HepG2 (cell line): ENCODE results near the gene BRAF. TPM values are rescaled to one million over a fixed set of nuclear protein-coding genes. Genes with fewer than 3 reads are reported as not detected.

Source experiments
- ARNT2 ChIP-seq: sonication (generic); formaldehyde crosslinking; IDR thresholded peaks from 2 replicates; pipeline ENCODE4 v1.8.0; 2022; ENCODE audit warnings: mild to moderate bottlenecking, low read depth, missing genetic modification reagents, moderate library complexity
- CBX2 ChIP-seq, 2 experiments: fragments of 200-600 bp in 1 of 2; sonication (generic); formaldehyde crosslinking in 1 of 2; IDR thresholded peaks; 2 replicates each; pipeline versions ENCODE4 v1.7.0 to v1.8.1; 2018 to 2022; ENCODE audit warnings: low read depth in 2 of 2, low read length in 1 of 2, mild to moderate bottlenecking in 1 of 2, missing genetic modification reagents in 1 of 2
- FOXO1 ChIP-seq: sonication (generic); formaldehyde crosslinking; IDR thresholded peaks from 2 replicates; pipeline ENCODE4 v1.4.0; 2020; ENCODE audit warnings: missing genetic modification reagents
- HOXA7 ChIP-seq: sonication (generic); formaldehyde crosslinking; IDR thresholded peaks from 2 replicates; pipeline ENCODE4 v1.8.1; 2022; ENCODE audit warnings: mild to moderate bottlenecking, missing genetic modification reagents, moderate library complexity
- MAF1 ChIP-seq: sonication (generic); formaldehyde crosslinking; IDR thresholded peaks from 2 replicates; pipeline ENCODE4 v1.5.0; 2020; ENCODE audit warnings: missing genetic modification reagents, borderline replicate concordance
- NAIF1 ChIP-seq: sonication (generic); formaldehyde crosslinking; IDR thresholded peaks from 2 replicates; pipeline ENCODE4 v1.5.0; 2020; ENCODE audit warnings: mild to moderate bottlenecking, missing genetic modification reagents, borderline replicate concordance
- NR2F6 ChIP-seq, 2 experiments: IDR thresholded peaks; 2 replicates each; pipeline ENCODE4 v1.6.1; 2016; ENCODE audit warnings: antibody characterized with exemption in 1 of 2, mild to moderate bottlenecking in 1 of 2
- REPIN1 ChIP-seq: sonication (generic); formaldehyde crosslinking; IDR thresholded peaks from 2 replicates; pipeline ENCODE4 v1.8.0; 2022; ENCODE audit warnings: missing genetic modification reagents, low read depth, mild to moderate bottlenecking, borderline replicate concordance
- SAP130 ChIP-seq: IDR thresholded peaks from 2 replicates; pipeline ENCODE4 v1.6.1; 2016; ENCODE audit warnings: low read depth
- SMARCC2 ChIP-seq: fragments of 450-650 bp; IDR thresholded peaks from 2 replicates; pipeline ENCODE4 v1.6.1; 2017; ENCODE audit warnings: antibody characterized with exemption, mild to moderate bottlenecking
- SMC3 ChIP-seq: IDR thresholded peaks from 2 replicates; pipeline ENCODE4 v1.6.1; 2011; ENCODE audit warnings: low read length, improper control_type of control experiment
- STAG1 ChIP-seq: sonication (generic); formaldehyde crosslinking; IDR thresholded peaks from 2 replicates; pipeline ENCODE4 v1.4.0; 2020; ENCODE audit warnings: missing genetic modification reagents
- ZKSCAN1 ChIP-seq: fragments of 150-350 bp; IDR thresholded peaks from 2 replicates; pipeline ENCODE4 v1.6.1; 2014; ENCODE audit warnings: low read length
- ZNF12 ChIP-seq: sonication (generic); formaldehyde crosslinking; IDR thresholded peaks from 2 replicates; pipeline ENCODE4 v1.5.0; 2020; ENCODE audit warnings: missing genetic modification reagents
- ZNF205 ChIP-seq: IDR thresholded peaks from 2 replicates; pipeline ENCODE4 v1.6.1; 2018; ENCODE audit warnings: missing biosample characterization, missing genetic modification reagents
- ZNF256 ChIP-seq: sonication (generic); formaldehyde crosslinking; conservative IDR thresholded peaks from 2 replicates; pipeline ENCODE4 v1.4.0; 2020; ENCODE audit warnings: missing genetic modification reagents
- ZNF432 ChIP-seq: sonication (generic); formaldehyde crosslinking; IDR thresholded peaks from 2 replicates; pipeline ENCODE4 v1.5.0; 2020; ENCODE audit warnings: missing genetic modification reagents, mild to moderate bottlenecking, borderline replicate concordance
- ZNF530 ChIP-seq: sonication (generic); formaldehyde crosslinking; IDR thresholded peaks from 2 replicates; pipeline ENCODE4 v1.5.0; 2020; ENCODE audit warnings: low read depth, mild to moderate bottlenecking, missing genetic modification reagents
- ZNF556 ChIP-seq: sonication (generic); formaldehyde crosslinking; IDR thresholded peaks from 2 replicates; pipeline ENCODE4 v1.4.0; 2020; ENCODE audit warnings: mild to moderate bottlenecking, missing genetic modification reagents, borderline replicate concordance
- ZNF644 ChIP-seq: IDR thresholded peaks from 2 replicates; pipeline ENCODE4 v1.6.1; 2016; ENCODE audit warnings: low read depth
- ZNF766 ChIP-seq: sonication (generic); formaldehyde crosslinking; IDR thresholded peaks from 2 replicates; pipeline ENCODE4 v1.5.0; 2020; ENCODE audit warnings: missing genetic modification reagents, borderline replicate concordance
- polyA plus RNA-seq, 8 experiments: library from polyadenylated mRNA; depleted of rRNA in 3 of 8; stranded (reverse) in 7 of 8; unstranded in 1 of 8; fragments of >200 nt; fragmentation: Illumina TruSeq in 4 of 8; extraction: Trizol in 4 of 8; gene quantifications; 2 replicates each; pipeline versions ENCODE4 v1.2.1 to v1.2.3, GENCODE V29; 2011 to 2016; ENCODE audit warnings: low read depth in 4 of 8, missing spikeins in 1 of 8, mixed read lengths in 1 of 8; ENCODE audit not compliant: insufficient read depth in 1 of 8
- total RNA-seq, 5 experiments: library from RNA; depleted of rRNA; stranded (reverse); fragments of >200 nt; fragmentation: Illumina TruSeq; extraction: Trizol; gene quantifications; 2 replicates each; pipeline ENCODE4 v1.2.3, GENCODE V29; 2016; ENCODE audit warnings: low read depth in 1 of 5
- TF ChIP-seq, protein P1 (sequence below): sonication (generic); formaldehyde crosslinking; IDR thresholded peaks from 2 replicates; pipeline ENCODE4 v1.8.0; 2022; ENCODE audit warnings: missing genetic modification reagents, mild to moderate bottlenecking, moderate library complexity, borderline replicate concordance
- TF ChIP-seq, protein P2 (sequence below): sonication (generic); formaldehyde crosslinking; IDR thresholded peaks from 2 replicates; pipeline ENCODE4 v1.4.0; 2020; ENCODE audit warnings: low read depth, mild to moderate bottlenecking, missing genetic modification reagents
- TF ChIP-seq, protein P3 (sequence below): IDR thresholded peaks from 2 replicates; pipeline ENCODE4 v1.6.1; 2018; ENCODE audit warnings: missing genetic modification reagents
- TF ChIP-seq, protein P4 (sequence below): sonication (generic); formaldehyde crosslinking; IDR thresholded peaks from 2 replicates; pipeline ENCODE4 v1.8.1; 2023; ENCODE audit warnings: mild to moderate bottlenecking, missing genetic modification reagents, borderline replicate concordance
- TF ChIP-seq, protein P5 (sequence below): sonication (generic); formaldehyde crosslinking; IDR thresholded peaks from 2 replicates; pipeline ENCODE4 v1.5.1; 2020; ENCODE audit warnings: mild to moderate bottlenecking, missing genetic modification reagents, borderline replicate concordance

BRAF gene
- total and polyA plus RNA-seq, 2 of the 13 experiments (the other 11 are each of a cell fraction or from before 2014, with no cell fraction given): 12.5 to 13.4 TPM

DNA sequence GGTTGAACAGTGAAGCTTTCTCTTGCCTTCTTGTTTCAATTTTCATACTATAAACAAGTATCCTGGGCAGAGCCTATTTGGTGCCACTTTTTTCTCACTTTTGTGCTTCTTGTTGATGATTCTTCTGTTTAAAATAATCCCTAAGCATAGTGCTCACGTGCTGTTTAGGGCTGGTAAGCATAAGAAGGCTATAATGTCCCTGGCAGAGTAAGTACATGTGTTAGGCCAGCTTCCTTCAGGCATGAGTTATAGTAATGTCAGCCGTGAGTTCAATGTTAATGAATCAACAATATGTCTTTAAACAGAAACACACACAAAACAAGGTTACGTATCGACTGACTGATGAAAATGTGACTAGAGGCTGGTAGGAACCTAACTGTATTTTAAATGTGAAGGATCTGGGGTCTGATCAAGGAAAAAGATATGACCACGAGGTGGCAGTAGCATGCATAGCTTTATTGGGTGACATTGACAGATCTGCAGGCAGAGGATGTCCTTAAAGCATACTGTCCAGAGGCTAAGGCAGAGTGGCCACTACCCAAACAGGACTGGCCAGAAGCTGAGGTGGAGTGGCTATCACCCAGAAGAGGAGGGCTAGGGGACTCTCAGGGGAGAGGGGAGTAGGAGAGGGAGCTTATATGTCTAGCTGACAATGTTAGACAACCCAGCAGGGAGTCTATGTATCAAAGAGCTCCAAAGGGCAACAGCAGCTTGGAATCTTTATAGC, 113.7 kb downstream of the BRAF start (continued):
- TF ChIP-seq ZNF256 (CRISPR knock-in tag) (no peak), NAIF1 (CRISPR knock-in tag) (no peak), ZNF644 (CRISPR knock-in tag) (no peak), ZNF766 (CRISPR knock-in tag) (no peak), ZNF12 (CRISPR knock-in tag) (no peak), HOXA7 (CRISPR knock-in tag) (no peak), ZKSCAN1 (no peak), ARNT2 (no peak), CBX2 (IDR thresholded peaks at IDR 0.05; ENCODE audit: low read depth, low read length) (no peak), CBX2 (CRISPR knock-in tag; IDR thresholded peaks at IDR 0.05; ENCODE audit: low read depth) (no peak), NR2F6 (IDR thresholded peaks at IDR 0.05) (no peak), NR2F6 (CRISPR knock-in tag; IDR thresholded peaks at IDR 0.05) (no peak), REPIN1 (peak; percentile 37; the same call in 1 of the 2 replicates), FOXO1 (CRISPR knock-in tag) (no peak), ZNF205 (CRISPR knock-in tag) (no peak), MAF1 (CRISPR knock-in tag) (no peak), STAG1 (CRISPR knock-in tag) (peak; percentile 92), SMC3 (peak; percentile 96), ZNF432 (CRISPR knock-in tag) (no peak), SMARCC2 (no peak), ZNF530 (CRISPR knock-in tag) (no peak), ZNF556 (CRISPR knock-in tag) (no peak), SAP130 (CRISPR knock-in tag) (peak; percentile 36; the same call in 1 of the 2 replicates)
- TF ChIP-seq, protein P1, sequence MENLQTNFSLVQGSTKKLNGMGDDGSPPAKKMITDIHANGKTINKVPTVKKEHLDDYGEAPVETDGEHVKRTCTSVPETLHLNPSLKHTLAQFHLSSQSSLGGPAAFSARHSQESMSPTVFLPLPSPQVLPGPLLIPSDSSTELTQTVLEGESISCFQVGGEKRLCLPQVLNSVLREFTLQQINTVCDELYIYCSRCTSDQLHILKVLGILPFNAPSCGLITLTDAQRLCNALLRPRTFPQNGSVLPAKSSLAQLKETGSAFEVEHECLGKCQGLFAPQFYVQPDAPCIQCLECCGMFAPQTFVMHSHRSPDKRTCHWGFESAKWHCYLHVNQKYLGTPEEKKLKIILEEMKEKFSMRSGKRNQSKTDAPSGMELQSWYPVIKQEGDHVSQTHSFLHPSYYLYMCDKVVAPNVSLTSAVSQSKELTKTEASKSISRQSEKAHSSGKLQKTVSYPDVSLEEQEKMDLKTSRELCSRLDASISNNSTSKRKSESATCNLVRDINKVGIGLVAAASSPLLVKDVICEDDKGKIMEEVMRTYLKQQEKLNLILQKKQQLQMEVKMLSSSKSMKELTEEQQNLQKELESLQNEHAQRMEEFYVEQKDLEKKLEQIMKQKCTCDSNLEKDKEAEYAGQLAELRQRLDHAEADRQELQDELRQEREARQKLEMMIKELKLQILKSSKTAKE (CRISPR knock-in tag): 0 out of 2 replicates have a peak, but pooled peaks have one; percentile 15
- TF ChIP-seq, protein P2, sequence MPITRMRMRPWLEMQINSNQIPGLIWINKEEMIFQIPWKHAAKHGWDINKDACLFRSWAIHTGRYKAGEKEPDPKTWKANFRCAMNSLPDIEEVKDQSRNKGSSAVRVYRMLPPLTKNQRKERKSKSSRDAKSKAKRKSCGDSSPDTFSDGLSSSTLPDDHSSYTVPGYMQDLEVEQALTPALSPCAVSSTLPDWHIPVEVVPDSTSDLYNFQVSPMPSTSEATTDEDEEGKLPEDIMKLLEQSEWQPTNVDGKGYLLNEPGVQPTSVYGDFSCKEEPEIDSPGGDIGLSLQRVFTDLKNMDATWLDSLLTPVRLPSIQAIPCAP (CRISPR knock-in tag): no peak
- TF ChIP-seq, protein P3, sequence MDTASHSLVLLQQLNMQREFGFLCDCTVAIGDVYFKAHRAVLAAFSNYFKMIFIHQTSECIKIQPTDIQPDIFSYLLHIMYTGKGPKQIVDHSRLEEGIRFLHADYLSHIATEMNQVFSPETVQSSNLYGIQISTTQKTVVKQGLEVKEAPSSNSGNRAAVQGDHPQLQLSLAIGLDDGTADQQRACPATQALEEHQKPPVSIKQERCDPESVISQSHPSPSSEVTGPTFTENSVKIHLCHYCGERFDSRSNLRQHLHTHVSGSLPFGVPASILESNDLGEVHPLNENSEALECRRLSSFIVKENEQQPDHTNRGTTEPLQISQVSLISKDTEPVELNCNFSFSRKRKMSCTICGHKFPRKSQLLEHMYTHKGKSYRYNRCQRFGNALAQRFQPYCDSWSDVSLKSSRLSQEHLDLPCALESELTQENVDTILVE (CRISPR knock-in tag): 0 out of 2 replicates have a peak, but pooled peaks have one; percentile 19
- TF ChIP-seq, protein P4, sequence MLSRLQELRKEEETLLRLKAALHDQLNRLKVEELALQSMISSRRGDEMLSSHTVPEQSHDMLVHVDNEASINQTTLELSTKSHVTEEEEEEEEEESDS (CRISPR knock-in tag): no peak
- TF ChIP-seq, protein P5, sequence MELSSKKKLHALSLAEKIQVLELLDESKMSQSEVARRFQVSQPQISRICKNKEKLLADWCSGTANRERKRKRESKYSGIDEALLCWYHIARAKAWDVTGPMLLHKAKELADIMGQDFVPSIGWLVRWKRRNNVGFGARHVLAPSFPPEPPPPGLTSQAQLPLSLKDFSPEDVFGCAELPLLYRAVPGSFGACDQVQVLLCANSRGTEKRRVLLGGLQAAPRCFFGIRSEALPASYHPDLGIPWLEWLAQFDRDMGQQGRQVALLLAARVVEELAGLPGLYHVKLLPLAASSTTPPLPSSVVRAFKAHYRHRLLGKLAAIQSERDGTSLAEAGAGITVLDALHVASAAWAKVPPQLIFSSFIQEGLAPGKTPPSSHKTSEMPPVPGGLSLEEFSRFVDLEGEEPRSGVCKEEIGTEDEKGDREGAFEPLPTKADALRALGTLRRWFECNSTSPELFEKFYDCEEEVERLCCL (CRISPR knock-in tag): no peak
